Measurements from ENCODE around the gene C1QTNF6. TPM values are rescaled to one million over a fixed set of nuclear protein-coding genes. Genes with fewer than 3 reads are reported as not detected.
A peak's percentile ranks its signal among the peaks of the same experiment; 100 is the strongest.

The C1QTNF6 gene
- total and polyA plus RNA-seq, 4 experiments from 2014 or later = 0.49 to 24.8 (median 12.0) TPM

DNA sequence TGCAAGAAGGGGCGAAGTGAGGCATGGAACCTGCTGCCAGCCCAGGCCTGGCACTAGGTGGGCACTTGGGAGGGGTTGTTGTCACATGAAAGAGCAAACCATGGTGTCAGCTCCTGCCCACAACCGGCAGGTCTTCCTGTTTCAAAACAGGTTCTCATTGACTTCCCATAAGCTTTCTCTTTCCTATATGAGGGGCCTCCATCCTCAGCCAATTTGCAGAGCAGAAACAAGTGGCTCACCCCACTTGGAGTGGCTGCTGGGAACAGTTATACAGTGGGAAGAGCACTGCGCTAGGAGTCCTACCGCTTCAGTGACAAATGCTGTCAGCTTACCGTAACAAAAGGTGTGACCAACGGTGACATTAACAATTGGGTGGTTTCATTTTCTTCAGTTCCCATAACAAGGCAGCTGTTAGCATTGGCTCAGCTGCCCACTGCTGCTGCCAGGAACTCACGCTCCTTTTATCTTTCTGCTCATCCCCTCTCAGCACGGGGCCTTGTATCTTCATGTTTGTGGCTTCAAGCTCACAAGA lies 34.5 kb upstream of the C1QTNF6 start:
- Mint-ChIP-seq H3K4me3 (peak overlapping the region; percentile 66 to 87 (median 76)), H3K27ac (peak overlapping the region; percentile 87 to 98 (median 95)), H3K36me3 (peaks cover 38 to 39% of the 10 kb centered on the region in 2 donors), H3K27me3 (no peaks in the 10 kb centered on the region), H3K9me3 (peaks cover 0 to 3% (median 0%) of the 10 kb centered on the region in 8 donors), H3K4me1 (peaks cover 78 to 92% (median 85%) of the 10 kb centered on the region in 4 donors)
- Histone ChIP-seq H3K4me3 (ENCODE audit: low read length in 2 of 2) (peak overlapping the region in 1 of 2 donors; percentile 17), H3K27me3 (ENCODE audit: insufficient read depth, low read length) (no peaks in the 10 kb centered on the region), H3K36me3 (ENCODE audit: insufficient read depth, low read length) (peaks cover 33% of the 10 kb centered on the region), H3K4me1 (ENCODE audit: insufficient read depth, low read length) (peaks cover 97% of the 10 kb centered on the region), H3K9me3 (ENCODE audit: control insufficient read depth in 1 of 2, low read length in 2 of 2) (no peaks in the 10 kb centered on the region), H3K27ac (ENCODE audit: low read depth, low read length) (peak overlapping the region; percentile 58)
- intact Hi-C loops (cut with micrococcal nuclease) = loop anchor here (1.0 kb wide), 1 partner anchor 16 kb away; no protein-coding TSS in a partner anchor
- POLR2A ChIA-PET (ENCODE audit: partially characterized antibody) = interaction anchor here (0.6 to 12.4 kb wide), 16 partner anchors 12 to 235 kb away, joined by 3 to 646 read pairs (median 4); partner anchors contain the start of genes IL2RB and RAC2
- peak; percentile 58 to 76 (median 67) for DNase-seq
- CTCF ChIA-PET (ENCODE audit: partially characterized antibody) = interaction anchor here (0.7 to 5.8 kb wide), 9 partner anchors 12 to 344 kb away, joined by 3 to 42 read pairs (median 5); partner anchors contain the start of gene RAC2

DNA sequence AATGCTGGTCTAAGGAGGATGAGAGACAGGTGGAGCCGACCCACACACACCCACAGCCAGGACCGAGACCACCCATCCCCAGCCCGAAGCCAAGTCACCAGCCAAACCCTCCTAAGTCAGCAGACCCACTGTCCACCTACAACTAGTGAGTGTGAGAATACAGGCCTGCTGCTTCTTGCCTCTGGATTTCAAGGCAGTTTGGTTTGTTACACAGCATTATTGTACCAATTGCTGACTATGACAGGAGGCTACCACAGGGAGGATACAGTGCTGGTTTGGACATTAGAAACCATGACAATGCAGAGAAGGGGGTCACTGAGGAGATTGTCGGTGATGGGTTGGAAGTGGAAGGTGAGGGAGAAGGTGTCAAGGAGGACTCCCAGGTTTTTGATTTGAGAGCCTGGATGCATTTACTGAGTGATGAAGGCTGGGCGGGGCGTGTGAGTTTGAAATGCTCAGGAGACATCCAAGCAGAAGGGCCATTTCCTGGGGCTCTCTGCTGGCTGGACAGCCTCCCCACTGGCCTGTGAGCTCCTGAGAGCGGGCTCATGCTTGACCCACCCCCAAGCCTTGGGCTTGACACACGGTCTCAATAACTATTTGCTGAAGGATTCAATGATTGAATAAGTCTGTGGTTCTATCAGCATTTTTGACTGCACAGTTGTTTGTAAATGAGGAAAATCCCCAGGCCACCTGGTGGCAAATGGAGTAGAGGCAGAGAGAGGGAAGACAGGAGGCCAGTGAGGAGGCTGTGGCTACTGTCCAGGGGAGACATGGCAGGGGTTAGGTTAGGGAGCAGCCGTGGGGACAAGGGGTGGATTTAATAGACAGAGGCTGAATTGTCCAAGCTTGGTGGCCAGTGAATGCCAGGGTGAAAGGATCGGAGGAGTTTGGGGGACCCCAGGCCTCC lies 33.6 kb upstream of the C1QTNF6 start:
- Mint-ChIP-seq H3K9me3 (peaks cover 0 to 3% (median 0%) of the 10 kb centered on the region in 8 donors), H3K27ac (peak overlapping the region; percentile 87 to 98 (median 95)), H3K4me1 (peaks cover 81 to 100% (median 85%) of the 10 kb centered on the region in 4 donors), H3K4me3 (peak overlapping the region; percentile 36 to 87 (median 80)), H3K36me3 (peaks cover 38 to 39% of the 10 kb centered on the region in 2 donors), H3K27me3 (no peaks in the 10 kb centered on the region)
- H3K4me1 ChIP-seq (ENCODE audit: insufficient read depth, low read length) = peaks cover 100% of the 10 kb centered on the region
- peak overlapping the region; percentile 58 for H3K27ac ChIP-seq (ENCODE audit: low read depth, low read length)
- no peak for DNase-seq
- peak overlapping the region in 1 of 2 donors; percentile 17 for H3K4me3 ChIP-seq (ENCODE audit: low read length in 2 of 2)
- ChIA-PET POLR2A (ENCODE audit: partially characterized antibody) (interaction anchor here (0.7 to 12.4 kb wide), 14 partner anchors 12 to 100 kb away, joined by 3 to 646 read pairs (median 5); partner anchors contain the start of genes IL2RB and RAC2), CTCF (ENCODE audit: partially characterized antibody) (interaction anchor here (0.7 to 5.8 kb wide), 8 partner anchors 17 to 345 kb away, joined by 3 to 42 read pairs (median 7); partner anchors contain the start of gene RAC2)
- intact Hi-C loops (cut with micrococcal nuclease) = loop anchor here (1.0 kb wide), 1 partner anchor 17 kb away; no protein-coding TSS in a partner anchor
- H3K27me3 ChIP-seq (ENCODE audit: insufficient read depth, low read length) = no peaks in the 10 kb centered on the region
- H3K9me3 ChIP-seq (ENCODE audit: control insufficient read depth in 1 of 2, low read length in 2 of 2) = no peaks in the 10 kb centered on the region
- peaks cover 29% of the 10 kb centered on the region for H3K36me3 ChIP-seq (ENCODE audit: insufficient read depth, low read length)

DNA sequence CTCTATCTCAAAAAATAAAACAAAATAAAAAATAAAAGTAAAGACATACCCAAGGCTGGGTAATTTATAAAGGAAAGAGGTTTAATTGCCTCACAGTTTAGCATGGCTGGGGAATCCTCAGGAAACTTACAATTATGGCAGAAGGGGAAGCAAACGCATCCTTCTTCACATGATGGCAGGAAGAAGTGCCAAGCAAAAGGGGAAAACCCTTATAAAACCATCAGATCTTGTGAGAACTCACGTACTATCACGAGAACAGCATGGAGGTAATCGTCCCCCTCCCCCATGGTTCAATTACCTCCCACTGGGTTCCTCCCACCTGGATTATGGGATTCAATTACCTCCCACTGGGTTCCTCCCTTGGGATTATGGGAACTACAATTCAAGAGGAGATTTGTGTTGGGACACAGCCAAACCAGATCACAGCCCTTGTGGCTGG lies 32.5 kb upstream of the C1QTNF6 start:
- Histone ChIP-seq H3K9me3 (ENCODE audit: control insufficient read depth in 1 of 2, low read length in 2 of 2) (no peaks in the 10 kb centered on the region), H3K36me3 (ENCODE audit: insufficient read depth, low read length) (peaks cover 18% of the 10 kb centered on the region), H3K4me3 (ENCODE audit: low read length in 2 of 2) (peak overlapping the region in 1 of 2 donors; percentile 6), H3K27ac (ENCODE audit: low read depth, low read length) (peak overlapping the region; percentile 58), H3K4me1 (ENCODE audit: insufficient read depth, low read length) (peaks cover 90% of the 10 kb centered on the region), H3K27me3 (ENCODE audit: insufficient read depth, low read length) (no peaks in the 10 kb centered on the region)
- ChIA-PET CTCF (ENCODE audit: partially characterized antibody) (interaction anchor here (4.1 to 5.5 kb wide), 3 partner anchors 9 to 23 kb away, joined by 24 to 62 read pairs (median 36); partner anchors contain the start of gene RAC2), POLR2A (ENCODE audit: partially characterized antibody) (interaction anchor here (1.0 to 12.4 kb wide), 7 partner anchors 16 to 265 kb away, joined by 3 to 646 read pairs (median 12); partner anchors contain the start of genes IL2RB, MFNG and RAC2)
- Mint-ChIP-seq H3K36me3 (peaks cover 27% of the 10 kb centered on the region in 2 donors), H3K27ac (peak overlapping the region; percentile 87 to 98 (median 95)), H3K4me1 (peaks cover 75 to 95% (median 80%) of the 10 kb centered on the region in 4 donors), H3K9me3 (peaks cover 0 to 3% (median 0%) of the 10 kb centered on the region in 8 donors), H3K4me3 (peak overlapping the region; percentile 67 to 90 (median 84)), H3K27me3 (no peaks in the 10 kb centered on the region)
- intact Hi-C loops (cut with micrococcal nuclease) = no loop called here
- DNase-seq = peak in 1 of 5 donors; percentile 39

DNA sequence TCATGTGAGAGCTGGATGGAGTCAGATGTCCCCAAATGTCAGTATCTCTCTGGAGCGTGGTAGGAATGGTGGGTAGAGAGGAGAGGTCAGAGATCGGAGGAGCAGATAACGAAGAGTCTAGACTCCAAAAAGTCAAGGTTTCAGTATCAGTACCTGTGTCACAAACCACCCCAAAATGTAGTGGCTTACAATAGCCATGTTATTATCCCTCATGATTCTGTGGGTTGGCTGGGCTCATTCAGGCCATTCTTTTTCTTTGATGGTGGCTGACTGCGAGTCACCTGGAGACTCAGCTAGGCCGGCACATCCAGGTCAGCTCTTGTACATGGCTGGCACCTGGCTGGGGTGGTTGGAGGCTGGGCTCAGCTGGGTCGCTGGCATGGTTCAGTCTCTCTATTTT lies 31.5 kb upstream of the C1QTNF6 start:
- H3K4me3 ChIP-seq (ENCODE audit: low read length in 2 of 2) = peak overlapping the region; percentile 15 to 51
- ChIA-PET POLR2A (ENCODE audit: partially characterized antibody) (interaction anchor here (1.1 to 12.4 kb wide), 12 partner anchors 13 to 266 kb away, joined by 4 to 646 read pairs (median 12); partner anchors contain the start of genes IL2RB, MFNG and RAC2), CTCF (ENCODE audit: partially characterized antibody) (interaction anchor here (1.3 to 5.5 kb wide), 7 partner anchors 9 to 140 kb away, joined by 3 to 62 read pairs (median 19); partner anchors contain the start of gene RAC2)
- peaks cover 10% of the 10 kb centered on the region for H3K36me3 ChIP-seq (ENCODE audit: insufficient read depth, low read length)
- DNase-seq = peak in 2 of 5 donors; percentile 34 to 59
- H3K9me3 ChIP-seq (ENCODE audit: control insufficient read depth in 1 of 2, low read length in 2 of 2) = no peaks in the 10 kb centered on the region
- Mint-ChIP-seq H3K36me3 (peaks cover 17 to 18% of the 10 kb centered on the region in 2 donors), H3K4me1 (peaks cover 65 to 85% (median 70%) of the 10 kb centered on the region in 4 donors), H3K27me3 (no peaks in the 10 kb centered on the region), H3K4me3 (peak overlapping the region; percentile 67 to 90 (median 84)), H3K27ac (peak overlapping the region; percentile 87 to 98 (median 95)), H3K9me3 (peaks cover 0 to 3% (median 0%) of the 10 kb centered on the region in 8 donors)
- peaks cover 80% of the 10 kb centered on the region for H3K4me1 ChIP-seq (ENCODE audit: insufficient read depth, low read length)
- H3K27ac ChIP-seq (ENCODE audit: low read depth, low read length) = peak overlapping the region; percentile 58
- no peaks in the 10 kb centered on the region for H3K27me3 ChIP-seq (ENCODE audit: insufficient read depth, low read length)
- intact Hi-C loops (cut with micrococcal nuclease) = loop anchor here (1.0 to 2.0 kb wide), 4 partner anchors 11 to 41 kb away; no protein-coding TSS in a partner anchor

DNA sequence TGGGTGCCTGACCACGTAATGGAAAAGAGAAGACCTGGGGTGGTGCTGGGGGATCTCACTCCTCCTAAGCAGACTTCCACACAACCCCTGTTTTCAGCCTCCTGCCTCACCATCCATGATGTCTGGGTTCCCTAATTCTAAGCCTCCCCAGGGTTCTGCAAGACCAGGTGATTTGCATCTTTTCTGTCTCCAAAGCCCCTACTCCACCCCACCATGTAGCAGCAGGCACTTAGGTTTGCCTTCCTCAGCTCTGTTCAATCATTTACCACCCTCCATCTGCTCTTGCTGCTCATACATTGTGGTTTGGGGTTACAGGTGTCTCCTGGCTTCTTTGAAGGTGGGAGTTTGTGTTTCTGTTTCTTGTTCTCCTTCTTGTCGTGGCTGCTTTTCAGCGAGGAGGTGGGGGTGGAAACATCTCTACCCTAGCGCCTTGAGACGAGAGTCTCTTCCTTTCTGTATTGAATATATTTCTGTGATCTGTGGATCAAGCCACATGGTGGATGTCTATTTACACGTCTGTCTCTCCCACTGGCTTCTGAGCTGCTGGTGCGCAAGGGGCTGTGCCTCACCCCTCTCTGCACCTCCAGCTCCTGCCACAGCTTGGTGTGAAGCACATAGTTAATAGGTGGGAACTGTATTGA lies 30.8 kb upstream of the C1QTNF6 start:
- H3K36me3 ChIP-seq (ENCODE audit: insufficient read depth, low read length) = peaks cover 5% of the 10 kb centered on the region
- intact Hi-C loops (cut with micrococcal nuclease) = loop anchor here (1.0 to 2.0 kb wide), 4 partner anchors 11 to 42 kb away; no protein-coding TSS in a partner anchor
- CTCF ChIA-PET (ENCODE audit: partially characterized antibody) = interaction anchor here (0.7 to 5.5 kb wide), 10 partner anchors 9 to 140 kb away, joined by 3 to 62 read pairs (median 12); partner anchors contain the start of gene RAC2
- no peaks in the 10 kb centered on the region for H3K9me3 ChIP-seq (ENCODE audit: control insufficient read depth in 1 of 2, low read length in 2 of 2)
- Mint-ChIP-seq H3K36me3 (peaks cover 11 to 13% of the 10 kb centered on the region in 2 donors), H3K27me3 (no peaks in the 10 kb centered on the region), H3K4me3 (peak overlapping the region; percentile 67 to 90 (median 84)), H3K4me1 (peaks cover 58 to 79% (median 64%) of the 10 kb centered on the region in 4 donors), H3K9me3 (peaks cover 0 to 3% (median 0%) of the 10 kb centered on the region in 8 donors), H3K27ac (peak overlapping the region; percentile 87 to 98 (median 95))
- peaks cover 73% of the 10 kb centered on the region for H3K4me1 ChIP-seq (ENCODE audit: insufficient read depth, low read length)
- POLR2A ChIA-PET (ENCODE audit: partially characterized antibody) = interaction anchor here (0.6 to 12.4 kb wide), 17 partner anchors 13 to 266 kb away, joined by 3 to 646 read pairs (median 7); partner anchors contain the start of genes IL2RB, MFNG and RAC2
- no peaks in the 10 kb centered on the region for H3K27me3 ChIP-seq (ENCODE audit: insufficient read depth, low read length)
- H3K27ac ChIP-seq (ENCODE audit: low read depth, low read length) = peak overlapping the region; percentile 58
- peak; percentile 86 to 96 (median 91) for DNase-seq
- H3K4me3 ChIP-seq (ENCODE audit: low read length in 2 of 2) = peak overlapping the region; percentile 15 to 51

DNA sequence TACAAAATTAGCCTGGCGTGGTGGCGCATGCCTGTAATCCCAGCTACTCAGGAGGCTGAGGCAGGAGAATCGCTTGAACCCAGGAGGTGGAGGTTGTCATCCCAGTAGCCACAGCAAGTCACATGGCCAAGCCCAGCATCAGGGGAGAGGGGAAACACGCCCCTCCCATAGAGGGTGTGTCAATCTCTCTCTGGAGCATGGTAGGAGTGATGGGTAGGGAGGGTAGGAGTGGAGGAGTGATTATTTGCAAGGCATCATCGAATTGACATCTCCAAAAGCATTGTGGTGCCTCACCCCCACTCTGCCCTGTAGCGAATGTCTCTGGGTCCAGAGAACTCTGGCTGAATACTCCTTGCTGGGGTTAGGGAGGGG lies 30.3 kb upstream of the C1QTNF6 start:
- no peaks in the 10 kb centered on the region for H3K27me3 Mint-ChIP-seq
- Histone ChIP-seq H3K36me3 (ENCODE audit: insufficient read depth, low read length) (peaks cover under 1% of the 10 kb centered on the region), H3K4me3 (ENCODE audit: low read length in 2 of 2) (peak overlapping the region in 1 of 2 donors; percentile 3), H3K4me1 (ENCODE audit: insufficient read depth, low read length) (peaks cover 68% of the 10 kb centered on the region), H3K27me3 (ENCODE audit: insufficient read depth, low read length) (no peaks in the 10 kb centered on the region), H3K27ac (ENCODE audit: low read depth, low read length) (peak overlapping the region; percentile 58), H3K9me3 (ENCODE audit: control insufficient read depth in 1 of 2, low read length in 2 of 2) (no peaks in the 10 kb centered on the region)
- H3K4me1 Mint-ChIP-seq = peaks cover 53 to 73% (median 59%) of the 10 kb centered on the region in 4 donors
- ChIA-PET CTCF (ENCODE audit: partially characterized antibody) (interaction anchor here (0.8 to 5.5 kb wide), 9 partner anchors 11 to 139 kb away, joined by 3 to 62 read pairs (median 19); partner anchors contain the start of gene RAC2), POLR2A (ENCODE audit: partially characterized antibody) (interaction anchor here (0.6 to 12.4 kb wide), 13 partner anchors 12 to 267 kb away, joined by 3 to 646 read pairs (median 11); partner anchors contain the start of genes MFNG and RAC2)
- H3K36me3 Mint-ChIP-seq = peaks cover 7 to 8% of the 10 kb centered on the region in 2 donors
- H3K4me3 Mint-ChIP-seq = peak overlapping the region; percentile 67 to 90 (median 84)
- DNase-seq = no peak
- peaks cover 0 to 3% (median 0%) of the 10 kb centered on the region in 8 donors for H3K9me3 Mint-ChIP-seq
- peak overlapping the region; percentile 87 to 98 (median 95) for H3K27ac Mint-ChIP-seq
- intact Hi-C loops (cut with micrococcal nuclease) = loop anchor here (2.0 kb wide), 1 partner anchor 42 kb away; no protein-coding TSS in a partner anchor

Measured in CD4-positive, alpha-beta memory T cell (primary cell).